Neural progenitor cell (in vitro differentiated cells): ENCODE results near the gene CLK4. TPM values are rescaled to one million over a fixed set of nuclear protein-coding genes. Genes with fewer than 3 reads are reported as not detected.

Experiments
- DNase-seq: peaks from one replicate; pipeline ENCODE4 v3.0.0-alpha.2; 2016; ENCODE audit warnings: low spot score
- H2AFZ ChIP-seq: fragments of 200-600 bp; sonication (generic); replicated peaks from 2 replicates; pipeline ENCODE4 v1.6.1; 2016; ENCODE audit warnings: antibody characterized with exemption
- H3F3A ChIP-seq: fragments of 200-600 bp; sonication (generic); 2 replicates; pipeline ENCODE4 v1.6.1; 2016; ENCODE audit warnings: antibody characterized with exemption, low read depth
- H3K27ac ChIP-seq: fragments of 200-600 bp; sonication (generic); 2 replicates; pipeline ENCODE4 v1.5.1; 2016; ENCODE audit warnings: mild to moderate bottlenecking
- H3K27me3 ChIP-seq: fragments of 200-600 bp; sonication (generic); 2 replicates; pipeline ENCODE4 v1.6.1; 2016; ENCODE audit warnings: mild to moderate bottlenecking, moderate library complexity
- H3K36me3 ChIP-seq: fragments of 200-600 bp; sonication (generic); 2 replicates; pipeline ENCODE4 v1.5.1; 2016
- H3K4me1 ChIP-seq: fragments of 200-600 bp; sonication (generic); 2 replicates; pipeline ENCODE4 v1.6.1; 2016; ENCODE audit warnings: mixed run types
- H3K4me2 ChIP-seq: fragments of 200-600 bp; sonication (generic); 2 replicates; pipeline ENCODE4 v1.6.1; 2016
- H3K4me3 ChIP-seq: fragments of 200-600 bp; sonication (generic); 2 replicates; pipeline ENCODE4 v1.5.1; 2016
- H3K79me2 ChIP-seq: fragments of 200-600 bp; sonication (generic); 2 replicates; pipeline ENCODE4 v1.6.1; 2016; ENCODE audit warnings: low read depth
- H3K9ac ChIP-seq: fragments of 200-600 bp; sonication (generic); 2 replicates; pipeline ENCODE4 v1.6.1; 2016
- H3K9me3 ChIP-seq: fragments of 200-600 bp; sonication (generic); 2 replicates; pipeline ENCODE4 v1.5.1; 2016; ENCODE audit warnings: low read depth
- H4K20me1 ChIP-seq: fragments of 200-600 bp; sonication (generic); 2 replicates; pipeline ENCODE4 v1.6.1; 2016; ENCODE audit warnings: low read depth
- H3K27ac Mint-ChIP-seq: 3 replicates; pipeline ENCODE4 v1.8.0; 2021; ENCODE audit warnings: mixed read lengths
- H3K27me3 Mint-ChIP-seq: 2 replicates; pipeline ENCODE4 v1.8.0; 2022; ENCODE audit warnings: low read depth, mild to moderate bottlenecking, inconsistent platforms, moderate library complexity, mixed read lengths; ENCODE audit not compliant: insufficient read depth
- H3K36me3 Mint-ChIP-seq: 3 replicates; pipeline ENCODE4 v1.8.0; 2021; ENCODE audit warnings: mixed read lengths
- H3K4me1 Mint-ChIP-seq: 3 replicates; pipeline ENCODE4 v1.8.0; 2021; ENCODE audit warnings: mixed read lengths
- H3K4me3 Mint-ChIP-seq: 3 replicates; pipeline ENCODE4 v1.8.0; 2021; ENCODE audit warnings: mild to moderate bottlenecking, moderate library complexity, mixed read lengths
- H3K9me3 Mint-ChIP-seq: 3 replicates; pipeline ENCODE4 v1.8.0; 2020; ENCODE audit warnings: mixed read lengths
- EZH2 ChIP-seq: fragments of 200-600 bp; sonication (generic); IDR thresholded peaks from 2 replicates; pipeline ENCODE4 v1.6.1; 2017; ENCODE audit warnings: antibody characterized with exemption, mild to moderate bottlenecking, moderate library complexity
- EZH2phosphoT487 ChIP-seq: fragments of 200-600 bp; sonication (generic); IDR thresholded peaks from 2 replicates; pipeline ENCODE4 v1.6.1; 2017; ENCODE audit warnings: antibody characterized with exemption
- total RNA-seq: library from RNA; depleted of rRNA; stranded (reverse); fragments of >200 nt; gene quantifications from 2 replicates; pipeline ENCODE4 v1.2.3, GENCODE V29; 2015; ENCODE audit warnings: low replicate concordance
- TF ChIP-seq, protein P1 (sequence below): fragments of 200-600 bp; sonication (generic); IDR thresholded peaks from 2 replicates; pipeline ENCODE4 v1.5.1; 2017; ENCODE audit warnings: antibody characterized with exemption, mild to moderate bottlenecking

CLK4 gene
- total RNA-seq, 1 donor from 2014 or later, result 41.1 TPM

DNA sequence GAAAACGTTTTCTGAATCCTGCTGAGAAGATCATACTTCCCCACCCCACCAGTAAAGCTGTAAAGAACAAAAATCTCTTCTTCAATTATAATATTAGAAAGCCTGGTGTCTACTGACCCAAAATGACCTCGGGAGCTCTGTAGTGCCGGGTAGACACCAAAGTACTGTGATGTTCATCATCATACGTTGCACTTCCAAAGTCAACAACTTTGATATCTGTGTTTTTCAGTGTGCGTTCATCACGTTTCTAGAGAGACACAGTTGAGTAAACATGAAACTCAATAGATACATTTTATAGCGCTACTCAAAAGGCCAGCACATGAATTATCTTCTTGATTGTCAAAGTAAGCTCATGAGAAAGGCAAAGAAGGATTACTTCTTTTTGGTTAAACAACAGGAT lies 14.6 kb downstream of the CLK4 start:
- Histone ChIP-seq H4K20me1 (no peaks in the 10 kb centered on the region), H3K4me1 (no peaks in the 10 kb centered on the region), H2AFZ (no peak overlapping the region), H3K27me3 (no peaks in the 10 kb centered on the region), H3K36me3 (peaks cover 35% of the 10 kb centered on the region), H3K27ac (no peak overlapping the region), H3K4me3 (no peak overlapping the region), H3K9me3 (no peaks in the 10 kb centered on the region), H3F3A (no peaks in the 10 kb centered on the region), H3K9ac (no peak overlapping the region), H3K79me2 (no peaks in the 10 kb centered on the region), H3K4me2 (no peak overlapping the region)
- H3K4me3 Mint-ChIP-seq, result no peak overlapping the region
- no peak for DNase-seq
- no peaks in the 10 kb centered on the region for H3K4me1 Mint-ChIP-seq
- H3K27ac Mint-ChIP-seq, result no peak overlapping the region
- TF ChIP-seq EZH2 (no peak), EZH2phosphoT487 (no peak)
- TF ChIP-seq, protein P1, sequence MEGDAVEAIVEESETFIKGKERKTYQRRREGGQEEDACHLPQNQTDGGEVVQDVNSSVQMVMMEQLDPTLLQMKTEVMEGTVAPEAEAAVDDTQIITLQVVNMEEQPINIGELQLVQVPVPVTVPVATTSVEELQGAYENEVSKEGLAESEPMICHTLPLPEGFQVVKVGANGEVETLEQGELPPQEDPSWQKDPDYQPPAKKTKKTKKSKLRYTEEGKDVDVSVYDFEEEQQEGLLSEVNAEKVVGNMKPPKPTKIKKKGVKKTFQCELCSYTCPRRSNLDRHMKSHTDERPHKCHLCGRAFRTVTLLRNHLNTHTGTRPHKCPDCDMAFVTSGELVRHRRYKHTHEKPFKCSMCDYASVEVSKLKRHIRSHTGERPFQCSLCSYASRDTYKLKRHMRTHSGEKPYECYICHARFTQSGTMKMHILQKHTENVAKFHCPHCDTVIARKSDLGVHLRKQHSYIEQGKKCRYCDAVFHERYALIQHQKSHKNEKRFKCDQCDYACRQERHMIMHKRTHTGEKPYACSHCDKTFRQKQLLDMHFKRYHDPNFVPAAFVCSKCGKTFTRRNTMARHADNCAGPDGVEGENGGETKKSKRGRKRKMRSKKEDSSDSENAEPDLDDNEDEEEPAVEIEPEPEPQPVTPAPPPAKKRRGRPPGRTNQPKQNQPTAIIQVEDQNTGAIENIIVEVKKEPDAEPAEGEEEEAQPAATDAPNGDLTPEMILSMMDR, result no peak
- peaks cover 2% of the 10 kb centered on the region for H3K27me3 Mint-ChIP-seq
- no peaks in the 10 kb centered on the region for H3K9me3 Mint-ChIP-seq
- peaks cover 53% of the 10 kb centered on the region for H3K36me3 Mint-ChIP-seq

DNA sequence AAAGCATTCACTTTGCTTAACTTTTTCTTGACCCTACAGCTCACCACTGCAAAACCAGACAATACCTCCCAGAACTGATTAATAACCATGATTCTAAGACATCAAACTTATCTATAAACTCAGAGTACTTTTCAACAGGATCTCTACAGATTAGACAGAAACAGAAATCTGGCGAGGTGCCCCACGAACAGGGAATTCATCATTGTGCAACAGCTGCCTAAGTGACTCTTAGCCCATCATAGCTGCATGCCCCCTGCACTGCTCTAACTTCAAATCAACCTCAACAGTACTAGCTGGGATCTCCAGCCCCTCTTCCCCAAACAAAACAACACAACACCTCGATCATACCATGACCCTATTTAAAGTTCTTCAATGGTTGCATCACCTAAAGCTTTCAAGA lies 20.6 kb downstream of the CLK4 start:
- Histone ChIP-seq H3K36me3 (peaks cover 51% of the 10 kb centered on the region), H4K20me1 (no peaks in the 10 kb centered on the region), H2AFZ (no peak overlapping the region), H3K9ac (no peak overlapping the region), H3K4me1 (no peaks in the 10 kb centered on the region), H3K79me2 (no peaks in the 10 kb centered on the region), H3K4me3 (no peak overlapping the region), H3K4me2 (no peak overlapping the region), H3K9me3 (no peaks in the 10 kb centered on the region), H3F3A (no peaks in the 10 kb centered on the region), H3K27ac (no peak overlapping the region), H3K27me3 (no peaks in the 10 kb centered on the region)
- no peak for DNase-seq
- Mint-ChIP-seq H3K36me3 (peaks cover 65% of the 10 kb centered on the region), H3K4me1 (no peaks in the 10 kb centered on the region), H3K9me3 (peaks cover 14% of the 10 kb centered on the region), H3K4me3 (no peak overlapping the region), H3K27me3 (no peaks in the 10 kb centered on the region), H3K27ac (no peak overlapping the region)
- TF ChIP-seq, protein P1, result no peak
- TF ChIP-seq EZH2phosphoT487 (no peak), EZH2 (no peak)

DNA sequence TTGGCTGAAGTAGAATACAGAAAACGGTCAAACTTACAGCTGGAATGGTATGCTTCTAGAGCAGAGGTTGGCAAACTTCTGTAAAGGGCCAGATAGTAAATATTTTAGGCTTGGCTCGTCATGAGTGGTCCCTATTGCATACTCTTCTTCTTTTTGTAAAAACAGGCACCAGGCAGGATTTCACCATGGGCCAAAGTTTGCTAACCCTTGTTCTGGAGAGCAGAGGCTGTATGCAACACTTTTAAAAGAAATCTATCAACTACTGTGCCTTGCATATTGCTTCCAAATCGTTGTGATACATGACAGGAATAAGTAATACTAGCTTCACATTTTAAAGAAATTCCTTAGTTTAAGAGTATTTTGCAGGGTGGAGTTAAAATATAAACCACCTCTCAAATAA lies 21.1 kb downstream of the CLK4 start:
- H3K4me1 Mint-ChIP-seq, result no peaks in the 10 kb centered on the region
- no peak overlapping the region for H3K4me2 ChIP-seq
- no peaks in the 10 kb centered on the region for H3K4me1 ChIP-seq
- peaks cover 14% of the 10 kb centered on the region for H3K9me3 Mint-ChIP-seq
- H3K4me3 Mint-ChIP-seq, result no peak overlapping the region
- H3K4me3 ChIP-seq, result no peak overlapping the region
- peaks cover 65% of the 10 kb centered on the region for H3K36me3 Mint-ChIP-seq
- TF ChIP-seq EZH2phosphoT487 (no peak), EZH2 (no peak)
- TF ChIP-seq, protein P1, result no peak
- H3K27ac Mint-ChIP-seq, result no peak overlapping the region
- no peaks in the 10 kb centered on the region for H3K79me2 ChIP-seq
- no peaks in the 10 kb centered on the region for H3F3A ChIP-seq
- no peak overlapping the region for H3K9ac ChIP-seq
- H3K9me3 ChIP-seq, result no peaks in the 10 kb centered on the region
- H3K27me3 ChIP-seq, result no peaks in the 10 kb centered on the region
- H3K27ac ChIP-seq, result no peak overlapping the region
- no peaks in the 10 kb centered on the region for H4K20me1 ChIP-seq
- H2AFZ ChIP-seq, result no peak overlapping the region
- no peaks in the 10 kb centered on the region for H3K27me3 Mint-ChIP-seq
- H3K36me3 ChIP-seq, result peaks cover 48% of the 10 kb centered on the region
- DNase-seq, result no peak
